ENCODE data around the gene CCNK.

CCNK gene

DNA sequence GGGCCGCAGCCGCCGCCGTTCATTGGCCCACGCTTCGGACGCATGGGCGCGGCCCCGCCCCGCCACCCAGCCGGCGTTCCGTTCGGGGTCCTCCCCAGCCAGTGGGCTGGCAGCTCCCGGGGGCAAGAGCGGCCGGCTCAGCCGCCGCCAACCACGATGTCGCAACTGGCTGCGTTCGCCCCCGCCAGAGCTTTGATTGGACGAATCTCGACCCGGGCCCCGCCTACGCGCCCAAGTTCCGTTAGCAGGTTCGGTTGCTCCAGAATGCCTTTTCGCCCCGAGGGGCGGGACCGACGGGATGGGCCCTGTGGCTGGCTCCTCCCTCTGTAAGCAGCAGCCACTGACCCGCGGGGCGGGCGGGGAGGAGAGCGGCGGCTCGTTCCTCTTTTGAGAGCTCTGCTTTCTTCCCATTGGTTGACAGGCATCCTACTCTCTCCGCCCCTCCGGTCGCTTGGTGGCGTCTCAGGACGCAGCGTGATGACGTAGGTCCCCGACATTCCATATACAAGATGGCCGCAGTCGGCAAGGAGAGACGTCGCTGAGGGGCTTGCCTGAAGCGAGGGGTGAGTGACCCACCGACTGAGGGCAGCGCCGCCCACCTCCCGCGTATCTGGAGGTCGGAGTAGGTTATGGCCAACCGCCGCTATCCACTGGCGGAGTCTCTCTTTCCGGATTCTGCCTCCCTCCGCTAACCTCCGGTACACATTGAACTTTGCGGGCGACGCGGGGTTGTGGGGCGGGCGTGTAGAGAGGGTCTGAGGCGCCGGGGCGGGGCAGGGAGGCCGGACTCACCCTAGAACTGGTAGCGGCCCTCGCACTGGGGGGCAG, at the start of gene CCNK:
CCNK (plus strand) TSS at position 493 of the 828 bp plus-strand sequence. CDS start 11,269 bp downstream, outside the sequence.
- peak; percentile 100 for DNase-seq (ENCODE audit: low spot score)

DNA sequence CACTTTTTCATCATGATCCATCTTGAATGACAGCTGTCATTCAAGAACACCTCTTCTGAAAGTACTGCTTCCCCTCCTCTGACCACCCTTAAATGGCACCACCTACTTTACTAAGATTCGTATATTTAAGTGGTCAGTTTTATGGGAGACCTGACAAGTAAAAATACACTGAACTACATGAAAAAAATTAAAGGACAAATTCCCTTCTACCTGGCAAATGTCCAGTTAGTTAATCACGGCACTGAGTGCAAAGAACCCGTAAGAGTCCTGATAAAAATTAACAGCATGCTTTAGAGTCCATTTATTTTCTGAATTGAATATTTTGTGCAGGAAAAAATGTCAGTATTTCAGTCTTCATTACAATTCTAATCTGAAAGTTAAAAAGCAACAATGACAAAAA, 49.2 kb upstream of the CCNK start:
- peak; percentile 34 for DNase-seq (ENCODE audit: low spot score)

DNA sequence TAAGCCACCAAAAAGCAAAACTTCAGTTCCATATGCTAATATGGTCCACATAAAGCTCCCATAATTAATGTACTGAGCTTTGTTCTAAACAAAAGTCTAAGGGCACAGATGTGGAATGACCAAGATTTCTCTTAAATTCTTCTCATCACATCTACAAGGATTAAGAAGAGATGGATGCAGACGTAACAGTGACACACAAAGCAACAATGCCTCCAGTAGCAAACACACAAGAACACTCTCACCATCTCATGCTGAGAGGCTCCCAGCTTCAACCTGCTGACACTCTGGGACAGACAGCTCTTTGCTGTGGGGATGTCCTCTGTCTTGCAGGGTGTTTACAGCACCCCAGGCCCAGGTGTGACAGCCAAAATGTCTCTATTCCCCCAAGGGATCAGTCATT, 48.7 kb upstream of the CCNK start:
- DNase-seq (ENCODE audit: low spot score) = no peak

DNA sequence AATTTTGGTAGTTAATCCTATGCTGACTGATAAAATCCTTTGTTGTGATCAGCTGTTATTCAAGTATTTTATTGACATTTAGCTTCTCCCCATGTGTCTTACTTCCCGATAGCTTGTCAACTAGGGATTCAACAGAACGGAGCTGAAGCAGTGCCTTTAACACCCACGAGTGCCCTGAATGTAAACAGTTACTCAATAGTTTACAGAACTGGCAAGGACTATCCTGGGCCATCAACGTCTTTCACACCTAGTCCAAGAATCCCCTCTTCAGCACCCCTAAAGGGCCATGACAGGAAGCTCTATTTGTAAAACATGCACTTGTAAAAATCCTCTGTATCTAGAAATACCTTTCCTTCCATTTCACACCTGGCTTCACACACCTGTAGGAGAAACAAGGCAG, 45.9 kb upstream of the CCNK start:
- DNase-seq (ENCODE audit: low spot score) = no peak

DNA sequence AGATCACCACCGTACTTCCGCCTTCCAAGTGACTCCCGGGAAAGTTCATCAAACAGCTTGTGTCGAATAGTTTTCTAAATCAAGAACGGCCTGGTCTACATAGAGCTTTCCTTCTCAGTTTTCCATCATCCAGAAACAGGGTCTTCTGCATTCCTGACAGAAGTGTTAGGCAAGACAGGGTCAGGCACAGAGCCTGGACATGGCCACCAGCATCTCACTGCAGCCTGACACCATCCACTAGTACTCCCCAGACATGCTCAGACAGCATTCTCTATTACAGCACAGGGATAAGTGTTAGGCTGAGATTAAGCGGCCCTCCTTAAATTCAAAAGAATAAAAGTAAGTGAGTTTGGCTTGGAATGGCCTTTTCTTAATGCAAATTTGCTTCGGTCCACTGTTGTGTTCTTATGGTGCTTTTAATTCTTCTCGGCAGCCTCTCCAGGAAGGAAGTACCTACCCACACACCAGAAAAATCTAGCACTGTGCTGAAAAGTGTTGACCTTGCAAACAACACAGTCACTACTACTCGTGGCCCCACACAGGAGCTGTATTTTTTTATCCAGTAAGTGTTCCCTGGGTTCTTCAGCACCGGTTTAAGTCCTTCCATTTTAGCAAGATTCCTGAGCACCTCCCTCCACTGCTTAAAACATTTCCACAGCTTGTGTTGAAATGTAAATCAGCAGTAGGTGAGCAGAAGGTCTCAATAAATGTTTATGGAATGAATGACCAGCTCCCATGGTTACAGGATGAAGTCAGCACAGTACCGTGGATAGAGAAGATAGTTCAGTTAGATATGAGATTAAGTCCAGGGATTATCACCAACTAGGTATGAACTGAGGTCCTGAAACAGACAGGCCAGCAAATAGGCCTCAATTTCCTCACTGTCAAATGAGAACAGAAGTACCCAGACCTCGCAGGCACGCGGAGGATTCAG, 44.7 kb upstream of the CCNK start:
- DNase-seq (ENCODE audit: low spot score) = peak; percentile 42

DNA sequence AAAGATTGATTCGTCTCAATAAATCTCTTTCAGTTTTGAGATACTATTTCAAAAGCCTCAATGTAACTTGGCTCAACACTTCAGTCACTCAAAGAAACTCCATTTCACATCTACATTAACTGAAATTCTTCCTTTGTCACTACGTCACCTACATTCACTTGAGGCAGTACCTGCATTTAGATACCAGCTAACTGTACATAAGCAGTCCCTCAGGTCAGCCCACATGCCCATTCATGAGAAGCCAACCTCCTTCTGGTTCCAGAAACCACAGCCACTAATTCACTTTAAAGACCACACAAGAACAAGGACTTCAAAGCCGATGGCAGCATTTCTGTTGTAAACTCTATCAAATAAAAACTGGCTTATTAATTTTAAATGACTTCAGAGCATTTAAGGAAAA, 43.5 kb upstream of the CCNK start:
- DNase-seq (ENCODE audit: low spot score) = no peak

DNA sequence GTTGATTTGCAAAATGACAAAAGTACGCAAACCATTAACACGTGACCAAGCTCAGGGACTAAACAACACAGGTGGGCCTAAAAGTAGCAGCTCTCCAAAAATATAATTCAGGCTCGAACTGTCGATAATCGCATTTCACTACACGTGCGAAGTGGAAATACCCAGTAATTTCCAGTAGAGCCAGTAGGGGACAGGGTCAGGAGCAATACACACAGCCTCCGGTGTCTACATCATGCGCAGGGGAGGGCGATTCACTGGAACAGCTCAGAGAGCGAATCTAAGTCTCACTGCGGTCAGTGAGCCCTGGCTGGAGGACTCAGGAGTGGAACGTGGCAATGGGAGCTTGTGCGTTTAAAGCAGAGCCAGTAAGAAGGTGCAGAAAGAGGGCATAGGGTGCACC, 40.9 kb upstream of the CCNK start:
- no peak for DNase-seq (ENCODE audit: low spot score)

DNA sequence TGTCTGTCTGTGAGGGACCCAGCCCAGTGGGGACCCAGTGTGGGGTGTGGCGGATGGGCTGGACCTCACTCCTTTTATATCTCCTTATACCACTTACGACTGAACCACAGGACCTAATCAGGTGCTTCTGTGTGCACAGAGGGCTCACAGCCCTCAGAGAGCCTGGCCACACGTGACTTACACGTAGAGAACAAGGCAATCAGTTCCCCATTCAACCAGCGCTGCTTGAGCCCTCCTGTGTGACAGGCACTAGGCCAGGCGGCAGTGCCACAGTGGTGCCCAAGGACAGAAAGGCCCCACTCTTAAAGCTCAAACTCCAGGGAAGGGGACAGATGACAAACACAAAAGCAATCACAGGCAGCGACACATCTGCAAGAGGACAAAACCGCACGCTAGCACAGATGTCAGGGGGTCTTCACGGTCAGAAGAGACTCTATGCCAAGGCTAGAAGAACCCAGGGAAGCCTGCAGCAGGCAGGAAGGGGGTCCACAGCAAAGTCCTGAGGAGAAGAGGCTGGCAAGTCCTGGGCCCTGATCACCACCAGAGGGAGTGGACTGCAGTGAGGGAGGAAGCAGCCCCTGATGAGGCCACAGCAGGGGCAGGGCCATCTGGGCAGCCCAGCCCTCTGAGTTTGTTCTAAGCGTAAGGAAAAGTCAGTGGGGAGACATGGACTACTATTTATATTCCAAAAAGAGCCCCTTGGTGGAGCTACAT, 39.9 kb upstream of the CCNK start:
- no peak for DNase-seq (ENCODE audit: low spot score)

DNA sequence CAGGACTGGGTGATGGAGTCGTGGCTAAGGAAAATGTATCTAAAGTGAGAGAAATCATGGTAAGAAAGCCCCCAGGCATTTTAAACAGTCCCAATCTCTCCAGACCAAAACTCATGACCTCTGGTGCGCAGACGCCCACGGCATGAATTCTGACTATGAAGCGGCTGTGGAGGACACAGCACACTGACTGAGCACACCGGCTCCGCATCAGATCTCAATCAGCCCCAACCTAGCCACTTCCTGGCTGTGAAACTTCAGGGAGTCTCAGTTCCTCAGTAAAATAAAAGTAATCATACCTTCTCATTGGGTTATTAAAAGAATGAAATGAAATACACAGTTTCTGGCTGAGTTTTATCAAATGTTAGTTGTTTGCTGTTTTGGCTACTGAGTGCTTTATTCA, 39.3 kb upstream of the CCNK start:
- no peak for DNase-seq (ENCODE audit: low spot score)

DNA sequence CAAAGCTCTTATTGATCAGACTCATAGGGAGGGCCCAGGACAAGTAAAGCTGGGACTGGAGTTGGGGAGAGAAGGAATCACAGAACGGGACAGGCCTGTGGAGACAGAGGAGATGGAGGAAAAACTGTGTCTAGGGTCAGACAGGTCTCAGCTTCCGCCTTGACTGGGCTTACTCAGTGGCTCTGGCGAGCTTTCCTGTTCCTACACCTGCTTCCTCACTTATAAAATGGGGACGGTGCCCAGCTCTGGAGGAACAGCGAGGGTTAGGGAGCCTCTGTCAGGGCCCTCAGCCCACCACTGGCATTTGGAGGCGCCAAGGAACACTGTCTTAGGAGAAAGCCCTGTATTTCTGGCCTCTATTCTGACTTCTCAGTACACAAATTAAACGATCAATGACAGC, 35.3 kb upstream of the CCNK start:
- no peak for DNase-seq (ENCODE audit: low spot score)

DNA sequence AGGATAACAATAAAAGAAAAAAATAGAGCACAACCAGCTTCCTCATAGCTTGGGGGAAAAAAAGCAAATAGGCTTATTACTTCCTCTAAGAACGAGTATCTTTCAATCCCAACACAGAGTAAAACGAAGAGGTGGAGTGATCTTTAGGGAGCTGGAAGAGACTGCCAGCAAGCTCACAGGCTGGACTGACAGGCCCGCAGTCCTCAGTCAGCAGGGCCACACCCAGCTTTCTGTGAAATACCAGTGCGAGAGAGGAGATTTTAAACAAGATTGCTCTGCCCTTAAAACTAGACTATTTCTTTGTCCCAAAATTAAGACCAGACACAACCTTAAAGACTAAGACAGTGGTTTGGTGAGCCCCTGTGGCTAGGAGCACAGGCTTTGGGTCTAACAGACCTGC, 33.5 kb upstream of the CCNK start:
- no peak for DNase-seq (ENCODE audit: low spot score)

DNA sequence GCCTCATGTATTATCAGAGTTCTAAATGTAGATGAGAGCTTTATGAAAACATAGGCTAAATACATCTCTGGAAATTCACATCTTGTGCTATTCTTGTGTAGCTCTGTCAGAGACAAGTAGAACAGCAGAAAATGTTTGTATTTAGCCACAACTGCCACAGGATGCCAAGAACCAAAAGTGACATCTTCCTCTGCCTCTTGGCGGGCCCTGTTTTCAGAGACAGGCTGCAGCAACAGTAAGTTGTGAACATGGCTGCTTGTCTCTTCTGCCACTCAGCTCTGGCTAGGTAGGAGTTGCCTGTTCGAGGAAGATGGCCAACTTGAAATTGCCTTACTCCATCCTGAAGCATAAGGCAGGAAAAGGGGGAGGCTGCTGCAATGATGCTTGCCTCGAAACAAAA, 30.9 kb upstream of the CCNK start:
- DNase-seq (ENCODE audit: low spot score) = no peak

DNA sequence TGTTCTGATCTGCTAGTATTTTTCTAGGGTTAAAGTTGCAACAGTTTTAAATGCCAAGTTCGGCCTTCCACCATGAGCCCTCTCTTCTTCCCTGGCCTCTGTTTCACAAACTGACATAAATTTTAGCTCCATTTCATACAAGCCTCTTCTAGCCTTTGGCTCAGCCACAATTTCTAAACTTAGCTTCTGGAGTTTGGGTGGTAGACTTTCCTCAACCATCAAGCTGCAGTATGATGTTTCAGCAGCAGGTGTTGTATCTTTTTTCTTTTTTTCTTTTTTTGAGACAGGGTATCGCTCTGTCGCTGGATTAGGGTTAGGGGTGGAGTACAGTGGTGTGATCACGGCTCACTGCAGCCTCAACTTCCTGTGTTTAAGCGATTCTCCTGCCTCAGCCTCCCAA, 30.0 kb upstream of the CCNK start:
- no peak for DNase-seq (ENCODE audit: low spot score)

DNA sequence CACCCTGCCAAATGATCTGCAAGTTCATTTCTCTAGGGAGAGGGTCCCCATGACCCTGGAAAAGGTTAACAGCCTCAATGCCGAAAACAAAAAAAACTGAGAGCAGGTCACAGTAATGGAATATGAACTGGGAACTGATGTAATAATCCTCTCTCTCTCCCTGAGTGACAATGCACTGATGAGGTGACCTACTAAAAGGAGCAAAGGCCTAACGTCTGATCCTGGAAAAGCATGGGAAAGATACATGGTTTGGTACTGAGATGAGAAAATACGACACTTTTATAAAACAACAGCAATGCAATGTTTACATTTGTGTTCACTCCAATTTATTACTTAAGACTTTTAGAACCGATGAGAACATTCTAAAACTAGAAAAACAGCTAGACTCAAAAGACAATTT, 28.2 kb upstream of the CCNK start:
- no peak for DNase-seq (ENCODE audit: low spot score)

DNA sequence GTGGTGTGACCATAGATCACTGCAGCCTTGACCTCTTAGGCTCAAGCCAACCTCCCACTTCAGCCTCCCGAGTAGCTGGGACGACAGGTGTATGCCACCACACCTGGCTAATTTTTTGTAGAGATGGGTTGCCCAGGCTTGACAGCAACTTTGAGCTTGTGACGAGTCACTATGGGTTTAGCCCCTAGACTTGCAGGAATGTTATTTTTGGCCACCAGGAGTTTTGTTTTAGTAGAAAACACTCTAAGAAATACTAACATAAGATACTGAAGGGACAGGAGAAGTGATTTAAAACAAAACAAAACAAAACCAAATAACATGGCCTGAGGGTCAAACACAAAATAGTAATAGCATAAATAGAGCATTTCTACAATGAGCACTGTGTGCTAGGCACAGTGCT, 27.0 kb upstream of the CCNK start:
- no peak for DNase-seq (ENCODE audit: low spot score)

DNA sequence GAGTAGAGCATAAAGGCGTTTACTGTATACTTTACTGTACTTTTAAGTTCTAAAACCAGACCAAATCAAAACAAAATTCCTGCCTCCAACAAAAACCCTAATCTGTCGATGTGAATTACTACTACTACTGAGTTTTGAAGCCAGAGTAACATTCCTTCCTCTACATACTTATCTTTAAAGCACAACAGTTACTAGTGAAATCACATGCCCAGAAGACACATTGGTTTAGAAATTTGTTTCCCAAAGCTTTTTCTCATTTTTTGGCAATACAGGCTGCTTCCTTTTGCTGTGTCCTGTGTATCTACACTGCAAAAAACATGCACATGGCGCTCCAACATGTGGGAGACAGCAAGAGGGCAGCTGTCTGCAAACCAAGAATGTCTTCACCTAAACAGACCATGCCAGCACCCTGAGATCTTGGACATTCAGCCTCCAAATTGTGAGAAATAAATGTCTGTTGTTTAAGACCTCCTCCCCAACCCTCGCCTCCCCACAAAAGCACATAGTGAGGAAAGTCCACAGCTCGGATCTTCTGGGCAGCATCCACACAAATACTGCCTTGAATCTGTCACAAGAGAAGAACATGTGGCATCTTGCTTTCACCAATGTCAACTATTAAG, 21.6 kb upstream of the CCNK start:
- DNase-seq (ENCODE audit: low spot score) = no peak

DNA sequence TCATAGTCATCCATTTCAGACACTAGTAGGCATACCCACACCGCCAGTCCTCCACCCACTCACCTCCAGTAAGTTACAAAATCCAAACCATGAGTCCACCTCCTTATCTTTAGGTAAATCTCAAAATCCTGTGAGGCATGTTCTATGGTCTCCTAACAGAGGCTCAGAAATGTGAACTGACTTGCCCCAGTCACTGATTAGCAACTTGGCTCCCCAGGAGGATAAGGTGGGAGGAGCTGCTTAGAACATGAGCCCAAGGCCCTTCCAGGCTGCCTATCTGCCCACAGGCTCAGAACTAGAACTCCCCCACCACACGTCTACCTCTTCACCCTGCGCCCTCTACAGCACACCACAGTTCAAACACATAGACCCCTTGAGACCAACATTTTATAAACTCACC, 20.4 kb upstream of the CCNK start:
- DNase-seq (ENCODE audit: low spot score) = no peak

DNA sequence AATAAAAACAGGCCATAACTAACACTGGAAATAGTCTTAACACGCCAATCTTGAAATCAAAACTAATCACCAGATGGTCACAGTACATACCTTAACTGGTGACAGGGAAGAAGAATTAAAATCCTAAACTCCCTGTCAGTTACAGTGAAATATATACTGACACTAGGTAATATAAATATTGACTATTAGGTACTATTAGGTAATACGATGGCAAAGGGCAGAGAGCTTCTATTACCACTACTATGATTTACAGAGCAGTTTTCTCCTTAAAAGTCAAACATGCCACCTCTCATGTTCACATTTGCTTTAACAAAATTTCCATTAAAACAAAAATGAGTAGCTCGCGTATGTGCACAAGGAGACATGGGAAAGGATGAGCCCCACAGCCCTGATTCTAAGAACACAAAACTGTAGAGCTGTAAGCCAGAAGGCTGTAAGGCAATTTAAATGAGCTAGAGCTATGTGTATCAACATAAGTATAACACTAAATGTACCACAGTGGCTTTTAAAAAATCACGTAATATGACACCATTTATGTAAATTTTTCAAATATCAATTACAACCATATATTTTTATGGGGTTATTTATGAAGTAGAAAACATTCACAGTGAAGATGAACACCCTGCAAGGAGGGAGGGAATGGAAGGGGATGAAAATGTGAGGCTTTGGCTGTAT, 19.7 kb upstream of the CCNK start:
- no peak for DNase-seq (ENCODE audit: low spot score)

DNA sequence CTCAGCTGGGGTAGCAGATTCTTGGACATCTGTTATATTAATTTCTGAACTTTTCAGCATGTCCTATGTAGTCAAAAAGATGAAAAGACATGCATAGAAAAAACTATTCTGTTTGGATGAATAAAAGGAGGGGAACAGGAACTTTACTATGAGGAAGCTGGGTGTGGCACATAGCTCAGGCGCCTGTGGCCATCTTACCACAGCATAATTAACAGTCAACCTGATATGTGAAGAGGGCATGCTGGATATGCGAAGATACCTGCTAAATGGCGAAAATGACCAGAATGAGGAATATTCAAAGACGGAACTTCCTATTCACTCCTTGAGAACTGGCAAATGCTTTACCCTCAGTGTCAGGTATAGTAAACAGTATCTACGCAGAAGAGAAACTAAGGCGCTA, 19.0 kb upstream of the CCNK start:
- DNase-seq (ENCODE audit: low spot score) = no peak

DNA sequence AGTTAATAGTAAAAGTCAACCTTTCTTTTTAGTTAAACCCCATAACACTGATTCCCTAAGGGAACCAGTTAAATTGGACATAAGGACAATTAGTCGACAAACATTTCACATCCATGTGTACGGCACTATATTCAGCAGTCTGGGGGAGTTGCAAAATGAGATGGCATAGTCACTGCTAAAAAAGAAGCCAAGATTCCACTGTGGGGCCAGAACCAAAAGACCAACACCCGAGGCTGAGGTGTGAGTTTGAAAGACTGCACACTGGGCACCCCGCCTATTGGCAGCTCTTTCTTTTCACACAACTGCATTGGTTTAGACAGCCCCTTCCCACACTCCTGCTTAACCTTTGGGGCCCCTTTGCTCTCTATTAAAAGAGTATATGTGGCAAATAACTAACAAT, 17.2 kb upstream of the CCNK start:
- no peak for DNase-seq (ENCODE audit: low spot score)

DNA sequence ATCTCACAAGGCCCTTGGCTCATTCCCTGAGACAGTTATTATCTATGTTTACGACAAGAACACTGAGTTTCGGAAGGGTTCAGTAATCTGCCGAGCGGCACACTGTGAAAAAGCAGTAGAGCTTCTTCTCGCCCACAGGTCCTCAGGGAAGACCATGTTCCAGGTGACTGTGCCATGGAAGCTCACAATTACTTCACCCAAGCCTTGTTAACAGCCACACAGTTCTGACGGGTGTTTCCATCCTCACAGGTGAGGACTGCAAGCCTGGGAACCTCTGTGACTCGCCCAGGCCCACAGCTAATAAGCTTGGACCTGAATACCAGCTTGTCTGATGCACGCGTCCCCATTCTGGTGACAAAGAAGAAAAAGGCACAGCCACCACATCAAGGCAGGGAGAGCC, 15.9 kb upstream of the CCNK start:
- no peak for DNase-seq (ENCODE audit: low spot score)

DNA sequence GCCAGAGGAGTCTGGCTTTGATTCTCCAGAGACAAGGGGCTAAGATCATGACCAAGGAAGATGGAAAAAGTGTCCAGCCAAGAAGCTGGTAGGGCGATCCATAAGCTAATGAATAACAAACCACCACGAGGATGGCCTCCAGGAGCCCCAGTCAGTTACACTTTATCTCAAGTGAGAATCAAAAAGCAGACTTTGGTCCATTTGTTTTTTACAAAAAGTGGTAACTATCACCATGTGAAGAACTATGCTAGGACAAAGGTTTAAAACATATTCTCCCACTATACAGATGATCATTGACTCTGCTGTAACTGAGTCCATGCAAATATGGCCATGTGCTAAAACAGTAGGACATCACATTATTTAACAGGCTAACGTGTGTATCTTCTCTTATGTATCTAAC, 14.5 kb upstream of the CCNK start:
- DNase-seq (ENCODE audit: low spot score) = no peak

Measured in kidney tubule cell (primary cell).